GM12878 (cell line): ENCODE data around the gene GFRA4. TPM values are rescaled to one million over a fixed set of nuclear protein-coding genes. Genes with fewer than 3 reads are reported as not detected.

Experiments used
- ATAC-seq: fragments of 200-7000 bp; cut with Tn5 transposase; 3 replicates; pipeline ENCODE4 v1.9.1; 2020; ENCODE audit warnings: mild to moderate bottlenecking, moderate library complexity
- BruUV-seq: library from RNA; stranded (reverse); fragments of 400-500 nt; replicated peaks from 2 replicates; lab custom pipeline; 2021; lab: Mats Ljungman, UMichigan
- CTCF ChIA-PET: fragments of 300-600 bp; sonication (Branson Sonifier 250); formaldehyde crosslinking; extraction: SDS; loops from one replicate; lab custom pipeline; 2021; ENCODE audit warnings: inconsistent platforms; lab: Yijun Ruan, JAX
- POLR2A ChIA-PET: fragments of 350-600 bp; formaldehyde crosslinking; extraction: SDS; loops from one replicate; lab custom pipeline; 2021; ENCODE audit warnings: inconsistent platforms; lab: Charles Lee
- RAD21 ChIA-PET: fragments of 300-600 bp; sonication (Branson Sonifier 250); formaldehyde crosslinking; loops from one replicate; lab custom pipeline; 2023; ENCODE audit warnings: antibody characterized with exemption; ENCODE audit not compliant: unreplicated experiment; lab: Charles Lee
- SMC1A ChIA-PET: fragments of 300-600 bp; sonication (Branson Sonifier 250); formaldehyde crosslinking; loops from one replicate; lab custom pipeline; 2023; ENCODE audit not compliant: unreplicated experiment, uncharacterized antibody; lab: Charles Lee
- DNase-seq: peaks from one replicate; pipeline ENCODE4 v3.0.0-alpha.2; 2011; ENCODE audit warnings: low read depth, low spot score
- FAIRE-seq: peaks from 3 replicates; lab custom pipeline; 2011; peaks lifted over from hg19 to GRCh38; lab: Jason Lieb, UNC
- H2AFZ ChIP-seq: 2 replicates; pipeline ENCODE4 v1.6.0; 2011; ENCODE audit warnings: low read depth, low read length, control low read depth; ENCODE audit not compliant: control insufficient read depth
- H3K27ac ChIP-seq: 2 replicates; pipeline ENCODE4 v1.5.1; 2011; ENCODE audit warnings: control low read depth; ENCODE audit not compliant: control insufficient read depth, insufficient read depth
- H3K27me3 ChIP-seq, 2 experiments: replicated peaks in 1 of 2; 2 replicates each; pipeline versions ENCODE4 v1.6.0 to v1.6.1; 2011; ENCODE audit warnings: low read length in 1 of 2; ENCODE audit not compliant: control insufficient read depth in 2 of 2, insufficient read depth in 2 of 2
- H3K36me3 ChIP-seq, 2 experiments: 2 replicates each; pipeline ENCODE4 v1.5.1; 2011; ENCODE audit warnings: low read length in 1 of 2; ENCODE audit not compliant: control insufficient read depth in 2 of 2, insufficient read depth in 2 of 2
- H3K4me1 ChIP-seq: 2 replicates; pipeline ENCODE4 v1.6.1; 2011; ENCODE audit warnings: mild to moderate bottlenecking, low read length, moderate library complexity, mixed read lengths; ENCODE audit not compliant: control insufficient read depth, insufficient read depth
- H3K4me2 ChIP-seq: 2 replicates; pipeline ENCODE4 v1.6.0; 2011; ENCODE audit warnings: control low read depth; ENCODE audit not compliant: control insufficient read depth, insufficient read depth
- H3K4me3 ChIP-seq: fragments of 200-600 bp; sonication (generic); 2 replicates; pipeline ENCODE4 v1.5.1; 2016
- H3K79me2 ChIP-seq: 2 replicates; pipeline ENCODE4 v1.6.0; 2011; ENCODE audit warnings: low read length; ENCODE audit not compliant: control insufficient read depth, insufficient read depth
- H3K9ac ChIP-seq: 2 replicates; pipeline ENCODE4 v1.8.0; 2011; ENCODE audit warnings: low read length, control low read depth, mixed read lengths; ENCODE audit not compliant: control insufficient read depth, insufficient read depth
- H3K9me3 ChIP-seq: replicated peaks from 3 replicates; pipeline ENCODE4 v1.5.1; 2011; ENCODE audit warnings: mild to moderate bottlenecking, low read length; ENCODE audit not compliant: control insufficient read depth, insufficient read depth
- H4K20me1 ChIP-seq: 2 replicates; pipeline ENCODE4 v1.6.0; 2011; ENCODE audit not compliant: control insufficient read depth, insufficient read depth
- BRCA1 ChIP-seq: IDR thresholded peaks from 2 replicates; pipeline ENCODE4 v1.6.1; 2011; ENCODE audit warnings: low read depth, low read length, improper control_type of control experiment
- CHD2 ChIP-seq: IDR thresholded peaks from 2 replicates; pipeline ENCODE4 v1.6.1; 2011; ENCODE audit warnings: low read depth, low read length, improper control_type of control experiment, borderline replicate concordance
- GABPA ChIP-seq: IDR thresholded peaks from 2 replicates; pipeline ENCODE4 v1.6.1; 2014; ENCODE audit warnings: antibody characterized with exemption, low read depth, mild to moderate bottlenecking, inconsistent platforms
- MEF2B ChIP-seq: fragments of 450-650 bp; IDR thresholded peaks from 2 replicates; pipeline ENCODE4 v1.6.1; 2018; ENCODE audit warnings: mild to moderate bottlenecking, moderate library complexity; ENCODE audit not compliant: partially characterized antibody, poor library complexity, severe bottlenecking
- MTA3 ChIP-seq: IDR thresholded peaks from 2 replicates; pipeline ENCODE4 v1.6.1; 2012; ENCODE audit warnings: low read length, inconsistent platforms, borderline replicate concordance
- MYC ChIP-seq: IDR thresholded peaks from 2 replicates; pipeline ENCODE4 v1.6.1; 2011; ENCODE audit warnings: mild to moderate bottlenecking, low read length, moderate library complexity, inconsistent platforms; ENCODE audit not compliant: insufficient read depth, insufficient replicate concordance, insufficient read length, severe bottlenecking
- NFIC ChIP-seq: IDR thresholded peaks from 2 replicates; pipeline ENCODE4 v1.6.1; 2012; ENCODE audit warnings: low read depth, mild to moderate bottlenecking, inconsistent platforms, low read length, moderate library complexity
- PAX8 ChIP-seq: fragments of 450-650 bp; IDR thresholded peaks from 2 replicates; pipeline ENCODE4 v1.6.1; 2017; ENCODE audit warnings: mild to moderate bottlenecking, moderate library complexity
- RAD51 ChIP-seq: fragments of 450-650 bp; IDR thresholded peaks from 2 replicates; pipeline ENCODE4 v1.6.1; 2016; ENCODE audit warnings: moderate library complexity, mild to moderate bottlenecking, inconsistent platforms
- RCOR1 ChIP-seq: conservative IDR thresholded peaks from 2 replicates; pipeline ENCODE4 v1.6.1; 2012; ENCODE audit warnings: low read depth, low read length, improper control_type of control experiment
- WRNIP1 ChIP-seq: IDR thresholded peaks from 2 replicates; pipeline ENCODE4 v1.6.1; 2011; ENCODE audit warnings: low read depth, low read length, improper control_type of control experiment, borderline replicate concordance
- YBX1 ChIP-seq: fragments of 450-650 bp; IDR thresholded peaks from 2 replicates; pipeline ENCODE4 v1.6.1; 2016; ENCODE audit warnings: antibody characterized with exemption
- WGBS: methylation state at CpG from one replicate; pipeline ENCODE4 v1.1.6; 2016; ENCODE audit warnings: low lambda C conversion rate; ENCODE audit not compliant: insufficient replicate concordance, insufficient coverage; ENCODE audit errors: missing lambda C conversion rate; 5-methylcytosine and 5-hydroxymethylcytosine counted together
- in situ Hi-C: fragments of 300-500 bp; cut with MboI; formaldehyde crosslinking; loops from 9 replicates; pipeline ENCODE4 v1.14.3; 2018; ENCODE audit warnings: mixed read lengths
- intact Hi-C: fragments of 100-400 bp; cut with micrococcal nuclease; formaldehyde crosslinking; loops from one replicate; pipeline ENCODE4 v1.14.2; 2022; ENCODE audit not compliant: unreplicated experiment
- polyA plus RNA-seq, 11 experiments: library from polyadenylated mRNA; depleted of rRNA in 4 of 11; unstranded in 6 of 11; stranded (reverse) in 5 of 11; fragments of >200 nt; fragmentation: Nextera tagmentation in 4 of 11; fragmentation: Illumina TruSeq in 1 of 11; extraction: Ambion mirVana in 4 of 11; extraction: Trizol in 1 of 11; gene quantifications; 1 replicate in 1 of 11; 2 replicates in 10 of 11; pipeline versions ENCODE4 v1.2.1 to v1.2.3, GENCODE V29; 2011 to 2016; ENCODE audit warnings: inconsistent platforms in 2 of 11, missing spikeins in 2 of 11, low read depth in 1 of 11
- total RNA-seq, 4 experiments: library from RNA; depleted of rRNA in 3 of 4; stranded (reverse); fragments of >200 nt in 3 of 4; fragmentation: Illumina TruSeq in 1 of 4; extraction: Trizol in 1 of 4; gene quantifications; 2 replicates each; pipeline versions ENCODE4 v1.2.1 to v1.2.3, GENCODE V29; 2013 to 2021
- TF ChIP-seq, protein P1 (sequence below): fragments of 450-650 bp; IDR thresholded peaks from 2 replicates; pipeline ENCODE4 v1.6.1; 2017; ENCODE audit warnings: mild to moderate bottlenecking, moderate library complexity
- TF ChIP-seq, protein P2 (sequence below): fragments of 450-650 bp; IDR thresholded peaks from 2 replicates; pipeline ENCODE4 v1.6.1; 2017; ENCODE audit warnings: borderline replicate concordance
- TF ChIP-seq, protein P3 (sequence below): IDR thresholded peaks from 2 replicates; pipeline ENCODE4 v1.6.1; 2012; ENCODE audit warnings: low read depth, low read length, improper control_type of control experiment
- TF ChIP-seq, protein P4 (sequence below): fragments of 450-650 bp; IDR thresholded peaks from 2 replicates; pipeline ENCODE4 v1.6.1; 2017; ENCODE audit warnings: antibody characterized with exemption, mild to moderate bottlenecking, moderate library complexity

GFRA4 gene
- total and polyA plus RNA-seq, 10 of the 15 experiments (the other 5 are each of a cell fraction or from before 2014, with no cell fraction given), result 0.04 TPM; not detected in 9

DNA sequence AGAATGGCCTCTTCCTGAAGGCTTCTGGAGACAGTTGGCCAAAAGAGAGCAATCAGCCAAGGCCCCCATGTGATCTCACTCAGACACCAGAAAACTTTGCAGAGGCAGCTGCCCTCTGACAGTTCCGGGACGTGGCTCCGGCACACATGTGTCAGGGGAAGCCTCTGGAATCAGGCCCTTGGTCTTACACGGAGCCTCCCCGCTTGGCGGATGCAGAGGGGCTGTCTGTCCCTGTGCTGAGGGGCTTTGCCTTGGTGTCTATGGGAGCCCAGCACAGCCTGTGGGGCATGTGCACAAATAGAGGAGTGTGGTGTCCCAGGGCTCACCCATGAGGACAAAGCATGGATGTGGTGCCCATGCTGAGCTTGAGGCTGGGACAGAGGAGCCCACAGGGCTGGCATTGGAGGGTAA lies 35.4 kb upstream of the GFRA4 start:
- RAD21 ChIA-PET, result no interaction called here
- CTCF ChIA-PET, result interaction anchor here (1.0 to 3.2 kb wide), 3 partner anchors 9 to 24 kb away, joined by 3 to 12 read pairs (median 5); no protein-coding TSS in a partner anchor
- H3K79me2 ChIP-seq, result no peaks in the 10 kb centered on the region
- in situ Hi-C loops (no loop called here), intact Hi-C loops (no loop called here)
- WGBS, result 63% methylated on average over 6 of the region's 6 CpGs
- no peak overlapping the region for H3K27ac ChIP-seq
- H3K9me3 ChIP-seq, result peaks cover 1% of the 10 kb centered on the region; the same call in 1 of the 3 replicates
- SMC1A ChIA-PET, result no interaction called here
- POLR2A ChIA-PET, result interaction anchor here (0.6 kb wide), 1 partner anchor 129 kb away, joined by 4 read pairs; no protein-coding TSS in a partner anchor
- no TSS peak for BruUV-seq
- no peak overlapping the region for H3K9ac ChIP-seq
- DNase-seq (no peak), FAIRE-seq (no peak), ATAC-seq (no peak)
- no peak overlapping the region for H3K4me2 ChIP-seq
- H3K4me3 ChIP-seq, result no peak overlapping the region
- no peaks in the 10 kb centered on the region; a peak in 1 of 4 replicates for H3K27me3 ChIP-seq
- H3K4me1 ChIP-seq, result no peaks in the 10 kb centered on the region
- H2AFZ ChIP-seq, result no peak overlapping the region
- H3K36me3 ChIP-seq, result no peaks in the 10 kb centered on the region
- H4K20me1 ChIP-seq, result no peaks in the 10 kb centered on the region
- TF ChIP-seq GABPA (no peak), BRCA1 (no peak), NFIC (no peak), RCOR1 (no peak), PAX8 (no peak), MEF2B (no peak), CHD2 (no peak), YBX1 (no peak), WRNIP1 (no peak), MTA3 (no peak), RAD51 (no peak), MYC (no peak)
- TF ChIP-seq, protein P1, sequence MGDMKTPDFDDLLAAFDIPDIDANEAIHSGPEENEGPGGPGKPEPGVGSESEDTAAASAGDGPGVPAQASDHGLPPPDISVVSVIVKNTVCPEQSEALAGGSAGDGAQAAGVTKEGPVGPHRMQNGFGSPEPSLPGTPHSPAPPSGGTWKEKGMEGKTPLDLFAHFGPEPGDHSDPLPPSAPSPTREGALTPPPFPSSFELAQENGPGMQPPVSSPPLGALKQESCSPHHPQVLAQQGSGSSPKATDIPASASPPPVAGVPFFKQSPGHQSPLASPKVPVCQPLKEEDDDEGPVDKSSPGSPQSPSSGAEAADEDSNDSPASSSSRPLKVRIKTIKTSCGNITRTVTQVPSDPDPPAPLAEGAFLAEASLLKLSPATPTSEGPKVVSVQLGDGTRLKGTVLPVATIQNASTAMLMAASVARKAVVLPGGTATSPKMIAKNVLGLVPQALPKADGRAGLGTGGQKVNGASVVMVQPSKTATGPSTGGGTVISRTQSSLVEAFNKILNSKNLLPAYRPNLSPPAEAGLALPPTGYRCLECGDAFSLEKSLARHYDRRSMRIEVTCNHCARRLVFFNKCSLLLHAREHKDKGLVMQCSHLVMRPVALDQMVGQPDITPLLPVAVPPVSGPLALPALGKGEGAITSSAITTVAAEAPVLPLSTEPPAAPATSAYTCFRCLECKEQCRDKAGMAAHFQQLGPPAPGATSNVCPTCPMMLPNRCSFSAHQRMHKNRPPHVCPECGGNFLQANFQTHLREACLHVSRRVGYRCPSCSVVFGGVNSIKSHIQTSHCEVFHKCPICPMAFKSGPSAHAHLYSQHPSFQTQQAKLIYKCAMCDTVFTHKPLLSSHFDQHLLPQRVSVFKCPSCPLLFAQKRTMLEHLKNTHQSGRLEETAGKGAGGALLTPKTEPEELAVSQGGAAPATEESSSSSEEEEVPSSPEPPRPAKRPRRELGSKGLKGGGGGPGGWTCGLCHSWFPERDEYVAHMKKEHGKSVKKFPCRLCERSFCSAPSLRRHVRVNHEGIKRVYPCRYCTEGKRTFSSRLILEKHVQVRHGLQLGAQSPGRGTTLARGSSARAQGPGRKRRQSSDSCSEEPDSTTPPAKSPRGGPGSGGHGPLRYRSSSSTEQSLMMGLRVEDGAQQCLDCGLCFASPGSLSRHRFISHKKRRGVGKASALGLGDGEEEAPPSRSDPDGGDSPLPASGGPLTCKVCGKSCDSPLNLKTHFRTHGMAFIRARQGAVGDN, result no peak
- TF ChIP-seq, protein P2, sequence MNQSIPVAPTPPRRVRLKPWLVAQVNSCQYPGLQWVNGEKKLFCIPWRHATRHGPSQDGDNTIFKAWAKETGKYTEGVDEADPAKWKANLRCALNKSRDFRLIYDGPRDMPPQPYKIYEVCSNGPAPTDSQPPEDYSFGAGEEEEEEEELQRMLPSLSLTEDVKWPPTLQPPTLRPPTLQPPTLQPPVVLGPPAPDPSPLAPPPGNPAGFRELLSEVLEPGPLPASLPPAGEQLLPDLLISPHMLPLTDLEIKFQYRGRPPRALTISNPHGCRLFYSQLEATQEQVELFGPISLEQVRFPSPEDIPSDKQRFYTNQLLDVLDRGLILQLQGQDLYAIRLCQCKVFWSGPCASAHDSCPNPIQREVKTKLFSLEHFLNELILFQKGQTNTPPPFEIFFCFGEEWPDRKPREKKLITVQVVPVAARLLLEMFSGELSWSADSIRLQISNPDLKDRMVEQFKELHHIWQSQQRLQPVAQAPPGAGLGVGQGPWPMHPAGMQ, result no peak
- TF ChIP-seq, protein P3, sequence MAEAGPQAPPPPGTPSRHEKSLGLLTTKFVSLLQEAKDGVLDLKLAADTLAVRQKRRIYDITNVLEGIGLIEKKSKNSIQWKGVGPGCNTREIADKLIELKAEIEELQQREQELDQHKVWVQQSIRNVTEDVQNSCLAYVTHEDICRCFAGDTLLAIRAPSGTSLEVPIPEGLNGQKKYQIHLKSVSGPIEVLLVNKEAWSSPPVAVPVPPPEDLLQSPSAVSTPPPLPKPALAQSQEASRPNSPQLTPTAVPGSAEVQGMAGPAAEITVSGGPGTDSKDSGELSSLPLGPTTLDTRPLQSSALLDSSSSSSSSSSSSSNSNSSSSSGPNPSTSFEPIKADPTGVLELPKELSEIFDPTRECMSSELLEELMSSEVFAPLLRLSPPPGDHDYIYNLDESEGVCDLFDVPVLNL, result no peak
- TF ChIP-seq, protein P4, sequence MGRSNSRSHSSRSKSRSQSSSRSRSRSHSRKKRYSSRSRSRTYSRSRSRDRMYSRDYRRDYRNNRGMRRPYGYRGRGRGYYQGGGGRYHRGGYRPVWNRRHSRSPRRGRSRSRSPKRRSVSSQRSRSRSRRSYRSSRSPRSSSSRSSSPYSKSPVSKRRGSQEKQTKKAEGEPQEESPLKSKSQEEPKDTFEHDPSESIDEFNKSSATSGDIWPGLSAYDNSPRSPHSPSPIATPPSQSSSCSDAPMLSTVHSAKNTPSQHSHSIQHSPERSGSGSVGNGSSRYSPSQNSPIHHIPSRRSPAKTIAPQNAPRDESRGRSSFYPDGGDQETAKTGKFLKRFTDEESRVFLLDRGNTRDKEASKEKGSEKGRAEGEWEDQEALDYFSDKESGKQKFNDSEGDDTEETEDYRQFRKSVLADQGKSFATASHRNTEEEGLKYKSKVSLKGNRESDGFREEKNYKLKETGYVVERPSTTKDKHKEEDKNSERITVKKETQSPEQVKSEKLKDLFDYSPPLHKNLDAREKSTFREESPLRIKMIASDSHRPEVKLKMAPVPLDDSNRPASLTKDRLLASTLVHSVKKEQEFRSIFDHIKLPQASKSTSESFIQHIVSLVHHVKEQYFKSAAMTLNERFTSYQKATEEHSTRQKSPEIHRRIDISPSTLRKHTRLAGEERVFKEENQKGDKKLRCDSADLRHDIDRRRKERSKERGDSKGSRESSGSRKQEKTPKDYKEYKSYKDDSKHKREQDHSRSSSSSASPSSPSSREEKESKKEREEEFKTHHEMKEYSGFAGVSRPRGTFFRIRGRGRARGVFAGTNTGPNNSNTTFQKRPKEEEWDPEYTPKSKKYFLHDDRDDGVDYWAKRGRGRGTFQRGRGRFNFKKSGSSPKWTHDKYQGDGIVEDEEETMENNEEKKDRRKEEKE, result no peak
